ENCODE data around the gene DPH5.
"Not testable (repeated sequence)": the region's sequence is repeated elsewhere in the genome, so short reads cannot be mapped to it uniquely, and the experiment has no call there.

DPH5 gene, protein sequence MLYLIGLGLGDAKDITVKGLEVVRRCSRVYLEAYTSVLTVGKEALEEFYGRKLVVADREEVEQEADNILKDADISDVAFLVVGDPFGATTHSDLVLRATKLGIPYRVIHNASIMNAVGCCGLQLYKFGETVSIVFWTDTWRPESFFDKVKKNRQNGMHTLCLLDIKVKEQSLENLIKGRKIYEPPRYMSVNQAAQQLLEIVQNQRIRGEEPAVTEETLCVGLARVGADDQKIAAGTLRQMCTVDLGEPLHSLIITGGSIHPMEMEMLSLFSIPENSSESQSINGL

GRCh38 chr1:101025657-101026429, at the start of gene DPH5:
TSS of gene DPH5 (minus strand) at chr1:101025784. CDS start at chr1:101025443, 341 bp downstream.
- DNase-seq (ENCODE audit: low read depth, low spot score), result peak; percentile 75

GRCh38 chr1:101073836-101074235, 48.3 kb upstream of the DPH5 start:
- DNase-seq (ENCODE audit: low read depth, low spot score), result no peak

DNA sequence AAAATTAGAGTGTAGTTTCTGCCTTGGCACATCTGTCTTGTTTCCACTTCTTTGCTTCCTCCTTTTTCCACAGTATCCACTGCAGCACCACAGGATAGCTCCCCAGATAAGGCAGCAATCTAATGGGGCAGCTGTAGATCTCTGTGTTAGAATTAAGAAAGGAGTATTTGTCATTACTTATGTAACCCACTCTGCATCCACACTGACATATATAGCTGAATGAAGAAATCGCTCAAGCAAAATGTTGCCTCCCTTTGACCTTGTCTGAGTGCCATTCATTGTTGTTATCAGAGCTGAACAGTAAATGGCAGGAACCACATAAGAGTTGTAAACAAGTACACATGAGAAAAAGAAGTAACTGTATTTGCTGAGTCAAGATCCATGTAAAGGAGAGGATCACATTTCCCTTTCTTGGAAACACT, 45.9 kb upstream of the DPH5 start:
- DNase-seq (ENCODE audit: low read depth, low spot score), result no peak

DNA sequence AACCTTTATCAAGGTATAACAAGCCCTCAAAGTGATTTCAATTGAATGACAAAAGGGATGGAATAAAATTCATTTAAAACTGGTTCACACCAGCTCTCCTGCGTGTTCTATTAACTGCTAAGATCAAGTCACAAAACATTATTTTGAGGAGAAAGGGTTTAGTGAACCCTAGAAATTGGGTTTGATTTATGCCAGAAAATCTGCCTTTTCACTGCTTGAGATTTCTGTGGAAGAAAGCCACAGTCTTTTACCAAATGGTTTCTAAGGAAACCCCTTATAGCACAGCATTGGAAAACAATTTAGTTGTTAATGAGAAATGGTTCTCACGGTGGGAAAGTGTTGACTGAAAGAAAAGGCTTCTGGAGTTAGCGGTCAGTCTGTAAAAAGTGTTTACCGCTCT, 43.6 kb upstream of the DPH5 start:
- DNase-seq (ENCODE audit: low read depth, low spot score), result no peak

DNA sequence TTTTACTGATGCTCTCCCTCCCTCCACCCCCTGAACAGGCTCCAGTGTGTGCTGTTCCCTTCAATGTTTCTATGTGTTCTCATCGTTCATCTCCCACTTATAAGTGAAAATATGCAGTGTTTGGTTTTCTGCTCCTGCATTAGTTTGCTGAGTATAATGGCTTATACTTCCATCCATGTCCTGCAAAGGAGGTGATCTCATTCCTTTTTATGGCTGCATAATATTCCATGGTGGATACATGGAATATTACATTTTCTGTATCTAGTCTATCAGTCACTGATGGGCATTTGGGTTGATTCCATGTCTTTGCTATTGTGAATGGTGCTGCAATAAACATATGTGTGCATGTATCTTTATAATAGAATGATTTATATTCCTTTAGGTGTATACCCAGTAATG, 41.4 kb upstream of the DPH5 start:
- not testable (repeated sequence) for DNase-seq (ENCODE audit: low read depth, low spot score)

DNA sequence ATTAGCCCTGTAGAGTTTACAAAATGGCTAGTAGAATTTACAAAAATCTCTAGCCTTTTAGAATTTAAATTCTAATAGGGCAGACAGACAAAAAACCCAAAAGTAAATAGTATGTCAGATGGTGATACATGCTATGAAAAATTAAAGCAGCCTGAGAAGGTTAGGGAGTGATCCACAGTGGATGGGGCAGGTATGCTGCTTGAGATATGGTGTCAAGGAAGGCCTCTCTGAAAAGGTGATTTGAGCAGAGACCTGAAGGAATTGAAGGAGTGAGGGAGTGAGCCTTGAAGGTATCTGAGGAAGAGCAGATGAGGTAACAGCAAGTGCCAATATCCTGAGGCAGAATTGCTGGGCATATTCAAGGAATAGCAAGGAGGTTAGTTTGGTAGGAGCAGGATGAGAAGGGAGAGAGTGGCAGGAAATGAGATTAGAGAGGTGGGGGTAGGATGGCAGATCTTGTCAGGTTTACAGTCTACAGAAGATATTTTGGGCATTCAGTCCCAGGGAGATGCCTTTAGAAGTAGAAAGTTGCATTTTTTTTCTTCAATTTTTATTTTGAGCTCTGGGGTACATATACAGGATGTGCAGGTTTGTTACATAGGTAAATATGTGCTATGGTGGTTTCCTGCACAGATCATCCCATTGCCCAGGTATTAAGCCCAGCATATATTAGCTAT, 40.8 kb upstream of the DPH5 start:
- no peak for DNase-seq (ENCODE audit: low read depth, low spot score)

DNA sequence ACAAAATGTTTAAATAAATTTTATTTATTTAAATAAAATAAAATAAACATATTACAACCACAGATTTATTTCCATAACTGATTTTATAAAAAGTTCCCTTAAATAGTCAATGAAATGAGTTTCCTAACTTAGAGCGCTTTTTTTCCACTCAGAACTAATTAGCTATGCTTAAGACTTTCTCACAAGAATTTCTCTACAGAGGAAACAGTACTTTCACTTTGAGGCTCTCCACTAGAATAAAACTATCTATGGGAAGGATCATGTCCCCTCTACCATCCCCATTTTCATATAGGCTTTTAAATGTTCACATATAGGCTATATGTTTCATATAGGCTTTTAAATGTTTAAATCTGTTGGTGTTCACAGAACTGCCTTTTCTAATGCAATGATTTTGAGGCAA, 40.0 kb upstream of the DPH5 start:
- no peak for DNase-seq (ENCODE audit: low read depth, low spot score)

GRCh38 chr1:101064697-101065096, 39.1 kb upstream of the DPH5 start:
- no peak for DNase-seq (ENCODE audit: low read depth, low spot score)

DNA sequence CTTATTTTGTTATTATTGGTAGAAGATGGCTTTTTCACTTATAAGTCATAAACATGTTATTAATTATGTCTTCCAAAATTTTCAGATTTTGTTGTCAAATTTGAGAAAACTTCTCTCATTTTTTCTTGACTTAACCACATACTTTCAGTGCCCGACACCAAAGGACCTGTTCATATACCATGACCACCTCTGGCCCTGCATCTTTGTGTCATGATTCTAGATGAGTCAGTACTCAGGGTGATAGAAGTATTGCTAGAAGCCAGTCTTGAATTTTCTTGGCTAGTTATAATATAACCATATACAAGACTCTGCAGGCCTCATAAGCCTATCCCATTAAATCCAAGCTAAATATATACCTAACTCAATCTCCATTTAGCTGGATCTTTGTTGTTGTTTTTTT, 35.4 kb upstream of the DPH5 start:
- DNase-seq (ENCODE audit: low read depth, low spot score), result no peak

DNA sequence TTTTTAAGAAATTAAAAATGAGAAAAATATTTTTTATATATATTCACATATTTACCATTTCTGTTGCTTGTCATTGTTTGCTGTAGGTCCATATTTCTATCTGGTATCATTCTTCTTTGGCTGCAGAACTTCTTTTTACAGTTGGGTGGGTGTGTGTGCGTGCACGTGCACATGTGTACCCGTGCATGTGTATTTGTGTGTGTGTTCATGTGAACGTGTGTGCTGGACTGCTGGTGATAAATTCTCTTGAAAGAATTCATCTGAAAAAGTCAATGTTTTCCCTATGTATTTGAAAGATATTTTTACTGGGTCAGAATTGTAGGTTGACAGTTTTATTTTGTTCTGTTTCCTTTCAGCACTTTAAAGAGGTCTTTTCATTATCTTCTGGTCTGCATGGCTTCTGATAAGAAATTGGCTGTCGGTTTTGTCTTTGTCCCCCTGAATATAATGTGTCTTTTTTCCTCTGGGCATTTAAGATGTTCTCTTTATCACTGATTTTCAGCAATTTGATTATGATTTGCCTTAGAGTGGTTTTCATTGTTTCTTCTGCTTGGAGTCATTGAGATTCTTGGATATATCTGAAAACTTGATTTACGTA, 34.5 kb upstream of the DPH5 start:
- no peak for DNase-seq (ENCODE audit: low read depth, low spot score)

DNA sequence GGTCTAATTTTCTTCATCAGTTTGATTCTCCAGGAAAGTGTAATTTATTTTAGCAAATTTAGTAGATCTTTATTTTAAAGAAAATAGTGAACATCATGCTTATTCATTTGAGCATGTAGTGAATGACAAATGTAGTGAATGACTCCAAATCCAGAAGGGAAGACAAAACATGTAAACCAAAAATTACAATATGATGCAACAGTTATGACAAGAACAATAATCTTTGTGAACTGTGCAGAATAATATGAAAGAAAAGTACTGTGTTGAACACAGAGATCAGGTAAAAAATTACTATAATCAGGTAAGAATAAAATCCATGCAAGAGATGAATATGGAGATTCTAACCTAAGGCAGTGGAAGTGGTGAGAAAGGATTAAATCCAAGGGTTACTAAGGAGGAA, 30.0 kb upstream of the DPH5 start:
- DNase-seq (ENCODE audit: low read depth, low spot score), result no peak

DNA sequence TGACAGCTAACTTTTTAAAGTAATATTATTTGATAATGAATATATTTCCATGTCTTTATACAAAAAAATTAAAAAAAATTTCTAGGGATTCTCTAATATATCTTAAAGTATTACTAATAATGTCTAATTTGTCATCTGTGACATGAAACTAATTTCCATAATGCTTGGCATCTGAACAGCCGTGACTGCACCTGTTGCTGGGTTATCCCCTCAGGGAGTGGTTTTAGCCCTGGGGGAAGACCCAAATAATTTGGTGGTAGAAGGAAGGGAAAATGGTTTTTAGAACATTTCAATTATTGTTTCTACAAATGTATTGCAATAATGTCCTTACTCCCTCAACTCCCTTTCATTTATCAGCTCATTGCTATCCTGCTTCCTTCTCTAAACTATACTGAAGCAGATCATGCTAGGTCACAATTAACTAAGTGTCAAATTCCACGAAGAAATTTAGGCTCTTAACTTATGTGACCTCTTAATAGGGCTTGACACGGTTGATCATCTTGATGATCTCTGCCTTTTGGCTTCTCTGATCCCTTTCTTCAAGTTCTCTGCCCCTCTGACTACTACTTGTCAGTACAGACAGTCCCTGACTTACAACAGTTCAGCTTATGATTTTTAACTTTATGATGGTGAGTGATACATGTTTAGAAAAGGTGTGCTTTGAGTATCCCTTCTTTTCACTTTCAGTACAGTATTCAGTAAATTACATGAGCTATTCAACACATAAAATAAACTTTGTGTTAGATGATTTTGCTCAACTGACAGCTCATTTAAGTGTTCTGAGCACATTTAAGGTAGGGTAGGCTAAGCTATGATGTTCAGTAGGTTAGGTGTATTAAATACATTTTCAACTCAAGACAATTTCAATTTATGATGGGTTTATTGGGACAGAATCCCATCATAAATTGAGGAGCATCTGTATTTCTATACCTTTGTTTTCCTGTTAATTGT, 26.4 kb upstream of the DPH5 start:
- no peak for DNase-seq (ENCODE audit: low read depth, low spot score)

DNA sequence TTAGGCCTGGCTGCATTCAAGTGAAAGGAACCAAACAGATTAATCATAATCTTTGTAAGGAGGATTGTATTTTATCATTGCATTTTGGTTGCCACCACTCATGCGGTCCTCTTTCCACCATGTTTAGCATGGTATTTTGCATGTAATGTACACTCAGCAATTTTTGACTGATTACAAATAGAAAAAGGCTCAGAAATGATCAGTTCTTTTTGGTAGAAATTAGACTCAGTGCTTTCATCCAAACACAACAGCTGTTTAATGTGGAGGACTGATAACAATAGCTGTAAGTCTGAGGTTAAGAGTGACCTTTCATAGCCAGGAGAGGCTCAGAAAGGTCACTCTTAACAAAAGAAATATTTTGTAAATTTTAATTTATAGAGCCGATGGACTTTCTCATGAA, 25.3 kb upstream of the DPH5 start:
- no peak for DNase-seq (ENCODE audit: low read depth, low spot score)

DNA sequence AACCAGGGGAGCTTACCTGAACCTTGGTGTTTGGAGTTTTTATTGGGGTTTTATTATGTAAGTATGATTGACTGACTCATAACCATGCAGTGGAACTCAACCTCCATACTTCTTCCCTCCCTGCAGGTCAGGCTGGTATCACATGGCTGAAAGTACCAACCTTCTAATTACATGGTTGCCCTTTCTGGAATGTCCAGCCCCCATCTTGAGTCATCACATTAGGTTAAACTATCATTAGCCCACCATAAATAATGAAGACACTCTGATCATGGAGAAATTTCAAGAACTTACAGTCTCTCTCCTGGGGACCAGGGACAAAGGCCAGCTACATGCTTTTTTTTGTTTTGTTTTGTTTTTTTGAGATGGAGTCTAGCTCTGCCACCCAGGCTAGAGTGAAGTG, 19.2 kb upstream of the DPH5 start:
- DNase-seq (ENCODE audit: low read depth, low spot score), result no peak

DNA sequence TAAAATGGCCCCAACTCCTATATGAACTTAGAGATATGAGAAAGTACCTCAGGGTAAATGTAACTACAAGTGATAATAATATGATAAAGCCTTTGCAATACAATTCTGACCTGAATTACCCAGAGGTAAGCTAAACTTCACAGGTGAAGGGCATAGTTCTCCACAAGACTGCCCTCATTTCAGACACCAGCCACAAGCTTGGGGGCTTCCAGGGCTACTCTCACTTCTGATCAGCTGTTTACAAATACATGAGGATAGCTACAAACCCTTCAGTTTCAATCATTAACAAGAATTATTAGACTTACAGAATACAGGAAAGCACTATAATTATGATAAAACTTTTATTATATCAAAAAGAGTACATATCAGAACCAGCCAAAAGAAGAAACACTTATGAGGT, 18.7 kb upstream of the DPH5 start:
- DNase-seq (ENCODE audit: low read depth, low spot score), result no peak

GRCh38 chr1:101043776-101044175, 18.2 kb upstream of the DPH5 start:
- no peak for DNase-seq (ENCODE audit: low read depth, low spot score)

DNA sequence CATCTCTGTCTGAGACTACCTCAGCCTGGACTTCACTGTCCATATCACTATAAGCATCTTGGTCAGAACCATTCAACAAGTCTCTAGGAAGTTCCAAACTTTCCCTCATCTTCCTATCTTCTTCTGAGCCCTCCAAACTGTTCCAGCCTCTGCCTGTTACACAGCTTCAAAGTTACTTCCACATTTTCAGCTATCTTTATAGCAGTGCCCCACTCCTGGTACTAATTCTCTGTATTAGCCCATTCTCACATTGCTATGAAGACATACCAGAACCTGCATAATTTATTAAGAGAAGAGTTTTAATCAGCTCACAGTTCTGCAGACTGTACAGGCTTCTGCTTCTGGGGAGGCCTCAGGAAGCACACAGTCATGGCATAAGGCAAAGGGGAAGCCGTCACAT, 15.7 kb upstream of the DPH5 start:
- DNase-seq (ENCODE audit: low read depth, low spot score), result no peak

GRCh38 chr1:101040666-101041065, 15.1 kb upstream of the DPH5 start:
- DNase-seq (ENCODE audit: low read depth, low spot score), result no peak

- no peak for DNase-seq (ENCODE audit: low read depth, low spot score)
Measured at GRCh38 chr1:101039245-101039644, 13.7 kb upstream of the DPH5 start.

DNA sequence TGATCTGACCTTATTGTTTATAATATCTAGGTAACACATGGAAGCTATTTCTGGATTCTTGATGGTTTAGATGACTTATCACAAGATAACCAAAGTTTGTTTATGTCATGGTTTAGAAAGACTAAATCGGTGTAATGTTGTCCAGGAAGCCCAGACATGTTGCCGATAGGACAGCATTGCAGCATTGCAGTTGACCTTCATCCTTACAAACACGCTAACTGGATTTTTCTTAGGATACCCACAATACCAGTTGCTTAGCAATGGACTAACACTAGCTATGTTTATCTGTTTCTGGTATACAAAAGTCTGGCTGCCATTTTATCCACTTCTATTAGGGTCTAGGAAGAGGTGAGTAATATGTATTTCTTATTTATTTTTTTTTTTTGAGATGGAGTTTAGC, 11.7 kb upstream of the DPH5 start:
- DNase-seq (ENCODE audit: low read depth, low spot score), result no peak

- DNase-seq (ENCODE audit: low read depth, low spot score), result no peak
Measured at GRCh38 chr1:101033017-101033416, 7.4 kb upstream of the DPH5 start.
